HEK293 (cell line): Measurements from ENCODE around the gene EGFL8.

Experiments
- BCL11A ChIP-seq: fragments of 450-650 bp; formaldehyde crosslinking; IDR thresholded peaks from 2 replicates; pipeline ENCODE4 v1.5.1; 2016; ENCODE audit warnings: low read depth, missing biosample characterization, missing genetic modification characterization
- EGR2 ChIP-seq: fragments of 450-650 bp; formaldehyde crosslinking; IDR thresholded peaks from 2 replicates; pipeline ENCODE4 v1.5.1; 2016; ENCODE audit warnings: low read depth, missing biosample characterization, missing genetic modification characterization
- OVOL3 ChIP-seq: fragments of 450-650 bp; formaldehyde crosslinking; IDR thresholded peaks from 2 replicates; pipeline ENCODE4 v1.5.1; 2016; ENCODE audit warnings: missing biosample characterization, missing genetic modification characterization
- PBX3 ChIP-seq: sonication (generic); formaldehyde crosslinking; IDR thresholded peaks from 2 replicates; pipeline ENCODE4 v1.8.1; 2022; ENCODE audit warnings: mild to moderate bottlenecking, moderate library complexity, missing genetic modification reagents
- PRDM1 ChIP-seq: fragments of 450-650 bp; formaldehyde crosslinking; IDR thresholded peaks from 2 replicates; pipeline ENCODE4; 2016; ENCODE audit warnings: missing biosample characterization, missing genetic modification characterization
- ZBTB7A ChIP-seq: fragments of 450-650 bp; formaldehyde crosslinking; IDR thresholded peaks from 2 replicates; pipeline ENCODE4 v1.5.1; 2016; ENCODE audit warnings: low read depth, missing biosample characterization, missing genetic modification characterization
- ZEB2 ChIP-seq: fragments of 450-650 bp; formaldehyde crosslinking; IDR thresholded peaks from 2 replicates; pipeline ENCODE4 v1.5.1; 2016; ENCODE audit warnings: missing biosample characterization, missing genetic modification characterization
- ZNF155 ChIP-seq: fragments of 450-650 bp; formaldehyde crosslinking; IDR thresholded peaks from 2 replicates; pipeline ENCODE4 v1.5.1; 2016; ENCODE audit warnings: missing biosample characterization, missing genetic modification characterization
- ZNF214 ChIP-seq: fragments of 450-650 bp; formaldehyde crosslinking; IDR thresholded peaks from 2 replicates; pipeline ENCODE4 v1.5.1; 2017; ENCODE audit warnings: missing biosample characterization, mild to moderate bottlenecking, missing genetic modification characterization, borderline replicate concordance
- ZNF280D ChIP-seq: fragments of 450-650 bp; formaldehyde crosslinking; IDR thresholded peaks from 2 replicates; pipeline ENCODE4 v1.5.1; 2016; ENCODE audit warnings: missing biosample characterization, missing genetic modification characterization
- ZNF394 ChIP-seq: fragments of 450-650 bp; formaldehyde crosslinking; IDR thresholded peaks from 2 replicates; pipeline ENCODE4 v1.5.1; 2016; ENCODE audit warnings: missing biosample characterization, missing genetic modification characterization, mild to moderate bottlenecking, moderate library complexity, borderline replicate concordance
- ZNF48 ChIP-seq: fragments of 450-650 bp; formaldehyde crosslinking; IDR thresholded peaks from 2 replicates; pipeline ENCODE4 v1.5.1; 2016; ENCODE audit warnings: missing biosample characterization, missing genetic modification characterization
- ZNF488 ChIP-seq: fragments of 450-650 bp; formaldehyde crosslinking; IDR thresholded peaks from 2 replicates; pipeline ENCODE4 v1.5.1; 2016; ENCODE audit warnings: missing biosample characterization, missing genetic modification characterization
- ZNF596 ChIP-seq: fragments of 450-650 bp; IDR thresholded peaks from 2 replicates; pipeline ENCODE4 v1.5.0; 2018; ENCODE audit warnings: missing biosample characterization, mild to moderate bottlenecking, missing genetic modification characterization, moderate library complexity
- ZNF654 ChIP-seq: fragments of 450-650 bp; formaldehyde crosslinking; IDR thresholded peaks from 2 replicates; pipeline ENCODE4 v1.5.1; 2016; ENCODE audit warnings: low read depth, missing biosample characterization, missing genetic modification characterization
- ZNF830 ChIP-seq: fragments of 450-650 bp; IDR thresholded peaks from 2 replicates; pipeline ENCODE4 v1.5.0; 2018; ENCODE audit warnings: missing biosample characterization, missing genetic modification characterization, low read depth, mild to moderate bottlenecking, moderate library complexity
- ZSCAN30 ChIP-seq: fragments of 450-650 bp; IDR thresholded peaks from 2 replicates; pipeline ENCODE4 v1.5.1; 2018; ENCODE audit warnings: missing biosample characterization, mild to moderate bottlenecking, missing genetic modification characterization, moderate library complexity
- TF ChIP-seq, protein P1 (sequence below): fragments of 450-650 bp; formaldehyde crosslinking; IDR thresholded peaks from 2 replicates; pipeline ENCODE4 v1.5.1; 2016; ENCODE audit warnings: missing biosample characterization, missing genetic modification characterization
- TF ChIP-seq, protein P2 (sequence below): fragments of 450-650 bp; IDR thresholded peaks from 2 replicates; pipeline ENCODE4 v1.5.1; 2018; ENCODE audit warnings: missing biosample characterization, missing genetic modification characterization
- TF ChIP-seq, protein P3 (sequence below): fragments of 450-650 bp; formaldehyde crosslinking; IDR thresholded peaks from 2 replicates; pipeline ENCODE4 v1.5.1; 2016; ENCODE audit warnings: missing biosample characterization, missing genetic modification characterization
- TF ChIP-seq, protein P4 (sequence below): fragments of 450-650 bp; formaldehyde crosslinking; IDR thresholded peaks from 2 replicates; pipeline ENCODE4 v1.5.1; 2016; ENCODE audit warnings: missing biosample characterization, missing genetic modification characterization
- TF ChIP-seq, protein P5 (sequence below): fragments of 450-650 bp; formaldehyde crosslinking; IDR thresholded peaks from 2 replicates; pipeline ENCODE4; 2016; ENCODE audit warnings: missing biosample characterization, missing genetic modification characterization
- TF ChIP-seq, protein P6 (sequence below): fragments of 450-650 bp; formaldehyde crosslinking; IDR thresholded peaks from 2 replicates; pipeline ENCODE4 v1.5.1; 2016; ENCODE audit warnings: missing biosample characterization, missing genetic modification characterization, borderline replicate concordance

The EGFL8 gene

DNA sequence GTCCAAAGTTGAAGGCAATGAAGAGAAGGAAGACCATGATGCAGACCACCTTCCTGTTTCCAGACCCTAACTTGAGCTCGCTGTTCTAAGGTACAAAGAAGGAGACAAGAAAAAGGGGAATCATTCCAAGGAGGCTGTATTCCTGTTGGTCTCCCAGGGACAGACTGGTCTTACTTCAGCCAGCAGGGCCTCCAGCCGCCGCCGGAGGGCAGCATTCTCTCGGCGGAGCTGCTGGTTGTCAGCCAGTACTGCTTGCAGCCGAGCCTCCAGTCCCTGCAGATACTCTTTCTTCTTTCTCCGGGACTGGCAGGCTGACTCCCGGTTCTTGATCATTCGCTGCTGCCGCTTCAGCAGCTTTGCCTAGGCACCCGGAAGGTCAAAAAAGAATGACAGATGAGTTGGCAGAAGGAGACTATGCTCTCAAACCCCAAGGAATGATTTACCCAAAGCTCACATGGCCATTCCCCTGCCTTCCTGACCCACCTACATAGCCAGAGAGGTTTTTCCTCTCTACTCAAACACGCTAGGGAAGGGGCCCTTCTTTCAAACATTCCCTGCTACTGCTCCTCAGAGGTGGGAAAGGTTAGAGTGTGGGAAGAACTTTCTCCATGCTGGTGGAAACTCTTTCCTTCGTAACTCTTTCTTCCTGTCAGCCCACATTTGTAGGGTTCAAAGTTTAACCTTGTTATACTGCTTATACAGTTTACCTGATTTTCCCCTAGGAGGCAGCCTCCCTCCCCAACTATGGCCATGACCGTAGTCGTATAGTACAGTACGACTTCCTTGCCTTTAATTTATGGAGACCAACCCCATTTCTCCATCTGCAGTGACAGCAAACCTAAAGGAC lies 45.4 kb upstream of the EGFL8 start (continued):
- TF ChIP-seq, protein P1, sequence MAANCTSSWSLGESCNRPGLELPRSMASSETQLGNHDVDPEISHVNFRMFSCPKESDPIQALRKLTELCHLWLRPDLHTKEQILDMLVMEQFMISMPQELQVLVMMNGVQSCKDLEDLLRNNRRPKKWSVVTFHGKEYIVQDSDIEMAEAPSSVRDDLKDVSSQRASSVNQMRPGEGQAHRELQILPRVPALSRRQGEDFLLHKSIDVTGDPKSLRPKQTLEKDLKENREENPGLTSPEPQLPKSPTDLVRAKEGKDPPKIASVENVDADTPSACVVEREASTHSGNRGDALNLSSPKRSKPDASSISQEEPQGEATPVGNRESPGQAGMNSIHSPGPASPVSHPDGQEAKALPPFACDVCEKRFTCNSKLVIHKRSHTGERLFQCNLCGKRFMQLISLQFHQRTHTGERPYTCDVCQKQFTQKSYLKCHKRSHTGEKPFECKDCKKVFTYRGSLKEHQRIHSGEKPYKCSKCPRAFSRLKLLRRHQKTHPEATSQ (tag by site-specific recombination), result no peak
- TF ChIP-seq PBX3, result no peak
- no peak for TF ChIP-seq ZNF488 (tag by site-specific recombination)
- no peak for TF ChIP-seq ZEB2 (tag by site-specific recombination)
- no peak for TF ChIP-seq ZNF48 (tag by site-specific recombination)
- no peak for TF ChIP-seq OVOL3 (tag by site-specific recombination)
- no peak for TF ChIP-seq ZNF830
- TF ChIP-seq, protein P2, sequence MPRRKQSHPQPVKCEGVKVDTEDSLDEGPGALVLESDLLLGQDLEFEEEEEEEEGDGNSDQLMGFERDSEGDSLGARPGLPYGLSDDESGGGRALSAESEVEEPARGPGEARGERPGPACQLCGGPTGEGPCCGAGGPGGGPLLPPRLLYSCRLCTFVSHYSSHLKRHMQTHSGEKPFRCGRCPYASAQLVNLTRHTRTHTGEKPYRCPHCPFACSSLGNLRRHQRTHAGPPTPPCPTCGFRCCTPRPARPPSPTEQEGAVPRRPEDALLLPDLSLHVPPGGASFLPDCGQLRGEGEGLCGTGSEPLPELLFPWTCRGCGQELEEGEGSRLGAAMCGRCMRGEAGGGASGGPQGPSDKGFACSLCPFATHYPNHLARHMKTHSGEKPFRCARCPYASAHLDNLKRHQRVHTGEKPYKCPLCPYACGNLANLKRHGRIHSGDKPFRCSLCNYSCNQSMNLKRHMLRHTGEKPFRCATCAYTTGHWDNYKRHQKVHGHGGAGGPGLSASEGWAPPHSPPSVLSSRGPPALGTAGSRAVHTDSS, result no peak
- TF ChIP-seq, protein P3, sequence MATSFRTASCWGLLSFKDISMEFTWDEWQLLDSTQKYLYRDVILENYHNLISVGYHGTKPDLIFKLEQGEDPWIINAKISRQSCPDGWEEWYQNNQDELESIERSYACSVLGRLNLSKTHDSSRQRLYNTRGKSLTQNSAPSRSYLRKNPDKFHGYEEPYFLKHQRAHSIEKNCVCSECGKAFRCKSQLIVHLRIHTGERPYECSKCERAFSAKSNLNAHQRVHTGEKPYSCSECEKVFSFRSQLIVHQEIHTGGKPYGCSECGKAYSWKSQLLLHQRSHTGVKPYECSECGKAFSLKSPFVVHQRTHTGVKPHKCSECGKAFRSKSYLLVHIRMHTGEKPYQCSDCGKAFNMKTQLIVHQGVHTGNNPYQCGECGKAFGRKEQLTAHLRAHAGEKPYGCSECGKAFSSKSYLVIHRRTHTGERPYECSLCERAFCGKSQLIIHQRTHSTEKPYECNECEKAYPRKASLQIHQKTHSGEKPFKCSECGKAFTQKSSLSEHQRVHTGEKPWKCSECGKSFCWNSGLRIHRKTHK (tag by site-specific recombination), result no peak
- no peak for TF ChIP-seq ZNF214
- no peak for TF ChIP-seq BCL11A
- peak; percentile 68 for TF ChIP-seq PRDM1 (tag by site-specific recombination)
- TF ChIP-seq ZSCAN30 (tag by site-specific recombination), result peak; percentile 66; the same call in 1 of the 2 replicates
- TF ChIP-seq, protein P4, sequence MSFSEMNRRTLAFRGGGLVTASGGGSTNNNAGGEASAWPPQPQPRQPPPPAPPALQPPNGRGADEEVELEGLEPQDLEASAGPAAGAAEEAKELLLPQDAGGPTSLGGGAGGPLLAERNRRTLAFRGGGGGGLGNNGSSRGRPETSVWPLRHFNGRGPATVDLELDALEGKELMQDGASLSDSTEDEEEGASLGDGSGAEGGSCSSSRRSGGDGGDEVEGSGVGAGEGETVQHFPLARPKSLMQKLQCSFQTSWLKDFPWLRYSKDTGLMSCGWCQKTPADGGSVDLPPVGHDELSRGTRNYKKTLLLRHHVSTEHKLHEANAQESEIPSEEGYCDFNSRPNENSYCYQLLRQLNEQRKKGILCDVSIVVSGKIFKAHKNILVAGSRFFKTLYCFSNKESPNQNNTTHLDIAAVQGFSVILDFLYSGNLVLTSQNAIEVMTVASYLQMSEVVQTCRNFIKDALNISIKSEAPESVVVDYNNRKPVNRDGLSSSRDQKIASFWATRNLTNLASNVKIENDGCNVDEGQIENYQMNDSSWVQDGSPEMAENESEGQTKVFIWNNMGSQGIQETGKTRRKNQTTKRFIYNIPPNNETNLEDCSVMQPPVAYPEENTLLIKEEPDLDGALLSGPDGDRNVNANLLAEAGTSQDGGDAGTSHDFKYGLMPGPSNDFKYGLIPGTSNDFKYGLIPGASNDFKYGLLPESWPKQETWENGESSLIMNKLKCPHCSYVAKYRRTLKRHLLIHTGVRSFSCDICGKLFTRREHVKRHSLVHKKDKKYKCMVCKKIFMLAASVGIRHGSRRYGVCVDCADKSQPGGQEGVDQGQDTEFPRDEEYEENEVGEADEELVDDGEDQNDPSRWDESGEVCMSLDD, result no peak
- no peak for TF ChIP-seq ZBTB7A (tag by site-specific recombination)
- no peak for TF ChIP-seq ZNF280D (tag by site-specific recombination)
- TF ChIP-seq, protein P5, sequence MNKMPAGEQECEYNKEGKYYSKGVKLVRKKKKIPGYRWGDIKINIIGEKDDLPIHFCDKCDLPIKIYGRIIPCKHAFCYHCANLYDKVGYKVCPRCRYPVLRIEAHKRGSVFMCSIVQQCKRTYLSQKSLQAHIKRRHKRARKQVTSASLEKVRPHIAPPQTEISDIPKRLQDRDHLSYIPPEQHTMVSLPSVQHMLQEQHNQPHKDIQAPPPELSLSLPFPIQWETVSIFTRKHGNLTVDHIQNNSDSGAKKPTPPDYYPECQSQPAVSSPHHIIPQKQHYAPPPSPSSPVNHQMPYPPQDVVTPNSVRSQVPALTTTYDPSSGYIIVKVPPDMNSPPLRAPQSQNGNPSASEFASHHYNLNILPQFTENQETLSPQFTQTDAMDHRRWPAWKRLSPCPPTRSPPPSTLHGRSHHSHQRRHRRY (tag by site-specific recombination), result no peak
- TF ChIP-seq, protein P6, sequence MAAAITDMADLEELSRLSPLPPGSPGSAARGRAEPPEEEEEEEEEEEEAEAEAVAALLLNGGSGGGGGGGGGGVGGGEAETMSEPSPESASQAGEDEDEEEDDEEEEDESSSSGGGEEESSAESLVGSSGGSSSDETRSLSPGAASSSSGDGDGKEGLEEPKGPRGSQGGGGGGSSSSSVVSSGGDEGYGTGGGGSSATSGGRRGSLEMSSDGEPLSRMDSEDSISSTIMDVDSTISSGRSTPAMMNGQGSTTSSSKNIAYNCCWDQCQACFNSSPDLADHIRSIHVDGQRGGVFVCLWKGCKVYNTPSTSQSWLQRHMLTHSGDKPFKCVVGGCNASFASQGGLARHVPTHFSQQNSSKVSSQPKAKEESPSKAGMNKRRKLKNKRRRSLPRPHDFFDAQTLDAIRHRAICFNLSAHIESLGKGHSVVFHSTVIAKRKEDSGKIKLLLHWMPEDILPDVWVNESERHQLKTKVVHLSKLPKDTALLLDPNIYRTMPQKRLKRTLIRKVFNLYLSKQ, result no peak
- TF ChIP-seq ZNF155 (tag by site-specific recombination), result no peak
- no peak for TF ChIP-seq EGR2 (tag by site-specific recombination)
- peak; percentile 95 for TF ChIP-seq ZNF394 (tag by site-specific recombination)
- no peak for TF ChIP-seq ZNF596 (tag by site-specific recombination)
- peak; percentile 77 for TF ChIP-seq ZNF654 (tag by site-specific recombination)
